HG03045 (cell line): Measurements from ENCODE around the gene TPM1.

Experiments used
- ATAC-seq: cut with Tn5 transposase; IDR thresholded peaks from one replicate; pipeline ENCODE4 v1.9.1; 2021; ENCODE audit warnings: mild to moderate bottlenecking, moderate library complexity; ENCODE audit not compliant: unreplicated experiment

Gene TPM1

DNA sequence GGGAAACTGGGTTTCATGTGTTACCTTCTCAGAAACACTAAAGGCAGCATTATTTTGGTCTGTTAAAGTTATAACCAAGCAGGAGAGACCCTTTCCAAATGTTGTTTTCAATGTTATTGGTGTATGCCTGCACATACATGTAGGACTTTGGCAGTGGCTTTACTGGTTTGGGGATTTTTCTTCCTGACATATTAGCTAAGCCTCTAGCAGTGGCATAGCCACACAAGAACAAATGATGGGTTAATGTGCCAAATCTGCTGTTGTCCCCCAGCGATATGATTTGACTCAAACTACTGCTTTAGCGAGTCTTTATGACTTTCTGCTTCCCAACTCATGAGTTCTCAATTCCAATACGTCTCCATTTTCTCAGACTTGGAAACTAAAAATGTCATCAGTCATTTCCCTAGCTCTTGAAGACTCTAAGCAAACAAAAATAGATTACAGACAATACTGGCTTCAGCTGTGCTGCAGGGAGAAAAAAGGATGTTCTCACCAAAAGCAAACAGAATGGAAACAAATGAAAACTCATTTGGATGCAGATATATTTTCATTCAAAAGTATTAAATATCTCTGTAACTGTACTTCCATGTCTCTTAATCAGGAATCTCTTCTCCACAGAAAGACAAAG lies 29.6 kb downstream of the TPM1 start:
- ATAC-seq = no peak

DNA sequence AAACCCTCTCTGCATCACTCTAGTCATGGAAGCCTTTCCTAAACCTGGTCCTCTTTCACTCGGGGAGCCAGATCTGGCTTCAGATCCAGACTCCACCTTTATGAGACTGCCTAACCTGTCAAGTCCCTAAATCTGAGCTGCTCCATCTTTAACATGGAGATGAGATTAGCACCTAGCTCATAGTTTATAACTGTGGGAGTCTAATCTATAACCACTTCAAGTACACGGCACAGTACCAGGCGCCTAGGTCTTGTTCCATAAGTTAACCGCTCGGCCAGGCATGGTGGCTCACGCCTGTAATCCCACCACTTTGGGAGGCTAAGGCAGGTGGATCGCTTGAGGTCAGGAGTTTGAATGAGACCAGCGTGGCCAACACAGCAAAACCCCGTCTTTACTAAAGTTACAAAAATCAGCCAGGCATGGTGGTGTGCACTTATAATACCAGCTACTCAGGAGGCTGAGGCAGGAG lies 30.3 kb downstream of the TPM1 start:
- no peak for ATAC-seq

DNA sequence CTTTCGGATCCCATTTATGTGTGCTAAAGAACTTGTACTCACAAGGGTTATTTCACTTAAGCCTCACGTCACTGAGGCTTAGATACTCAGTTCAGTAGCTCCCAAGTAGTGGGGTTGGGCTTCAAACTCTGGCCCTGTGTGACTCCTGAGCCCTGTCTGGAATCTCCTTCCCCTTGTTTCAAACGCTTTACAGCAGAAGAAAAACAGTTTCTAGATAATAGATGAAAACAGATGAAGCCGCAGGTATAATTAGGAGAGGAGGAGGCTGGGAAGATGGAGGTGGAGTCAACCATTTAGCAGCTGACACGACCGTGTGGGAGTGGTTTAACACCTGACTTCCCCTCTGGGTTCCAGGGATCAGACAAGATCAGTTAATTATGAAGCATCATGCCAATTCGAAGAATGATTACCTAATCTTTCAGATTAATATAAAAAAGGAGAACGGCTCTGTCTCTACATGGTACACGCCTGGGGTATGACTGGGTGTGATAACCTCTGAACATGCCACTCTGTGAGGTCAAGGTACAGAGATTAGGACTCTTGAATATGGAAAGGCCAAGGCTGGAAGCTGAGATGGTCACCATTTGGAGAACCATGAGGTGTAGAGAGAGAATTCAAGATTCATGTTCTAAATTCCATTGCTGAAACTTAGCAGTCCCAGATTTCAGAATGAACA lies 31.1 kb downstream of the TPM1 start:
- ATAC-seq = no peak

DNA sequence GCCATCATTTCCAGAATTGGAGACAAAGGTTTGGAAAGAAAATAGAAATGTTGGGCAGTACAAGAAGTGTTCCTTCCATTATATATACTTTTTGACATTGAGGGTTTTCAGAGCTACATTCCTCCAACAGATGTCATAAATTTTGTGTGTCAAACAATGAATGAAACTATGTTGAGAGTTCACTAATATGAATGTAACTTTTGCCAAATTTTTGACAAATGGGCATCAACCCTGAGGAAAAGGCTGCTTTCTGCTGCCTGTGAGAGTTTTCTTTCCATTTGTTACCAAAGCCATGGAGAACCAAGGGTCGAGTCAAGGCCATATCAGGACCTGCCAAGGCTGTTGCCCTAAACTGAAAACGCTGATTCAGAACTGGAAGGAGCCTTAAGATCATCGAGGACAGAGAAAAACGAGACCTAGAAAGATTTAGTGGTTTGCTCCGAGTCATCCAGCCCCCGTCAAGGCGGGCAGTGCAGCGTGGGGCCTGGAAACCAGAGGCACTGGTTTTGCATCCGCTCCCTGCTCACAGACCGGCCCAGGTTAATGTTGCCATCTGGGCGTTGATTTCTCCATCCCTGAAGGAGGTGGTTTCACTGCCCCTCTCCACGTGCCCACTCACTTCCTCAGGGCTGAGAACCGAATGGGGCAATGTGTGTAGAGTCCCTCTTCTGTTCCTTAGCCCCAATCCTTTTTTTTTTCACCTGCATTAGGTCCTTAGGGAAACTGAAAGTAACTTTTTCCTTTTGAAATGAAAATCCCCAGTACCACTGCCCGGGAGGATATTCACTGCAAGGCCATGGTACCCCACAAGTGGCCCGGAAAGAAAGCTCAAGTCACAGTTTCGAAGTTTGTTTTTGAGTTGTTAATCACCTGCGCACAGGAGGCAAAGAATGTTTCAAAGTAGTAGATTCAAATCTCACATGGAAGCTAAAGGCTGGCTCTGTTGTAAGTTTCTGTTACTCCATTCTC lies 32.8 kb downstream of the TPM1 start:
- no peak for ATAC-seq

DNA sequence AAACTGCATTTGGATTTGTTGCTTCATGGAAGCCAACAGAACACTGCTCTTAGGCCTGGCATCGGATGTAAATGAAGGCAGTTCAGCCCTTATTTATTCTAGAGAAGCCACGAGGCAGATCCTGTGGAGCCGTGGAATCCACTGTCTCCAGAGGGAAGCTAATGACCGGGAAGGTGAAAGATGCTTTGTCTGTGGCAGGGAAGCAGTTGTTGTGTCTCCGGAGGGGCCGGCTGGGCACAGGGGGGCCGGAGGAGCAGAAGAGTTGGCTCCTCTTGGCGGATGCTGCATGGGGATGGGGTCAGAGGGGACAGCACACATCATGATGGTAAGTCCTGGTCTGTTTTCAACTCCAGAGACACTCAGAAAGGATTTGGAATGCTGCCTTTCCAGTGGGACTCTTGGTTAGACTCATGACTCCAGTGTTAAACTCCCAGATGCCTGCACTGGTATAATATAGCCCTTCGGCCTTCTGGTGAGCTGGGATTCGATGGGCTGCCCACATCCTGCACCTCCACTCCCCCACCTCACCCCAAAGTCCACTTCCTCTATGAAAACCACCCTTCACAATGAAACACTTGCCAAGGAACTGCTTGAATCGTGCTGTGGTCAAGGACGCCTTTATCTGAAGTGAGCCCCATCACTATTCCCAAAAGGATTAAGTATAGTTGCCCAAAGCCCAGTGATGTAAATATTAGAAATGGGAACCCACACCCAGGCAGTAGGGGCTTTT lies 33.6 kb downstream of the TPM1 start:
- no peak for ATAC-seq

DNA sequence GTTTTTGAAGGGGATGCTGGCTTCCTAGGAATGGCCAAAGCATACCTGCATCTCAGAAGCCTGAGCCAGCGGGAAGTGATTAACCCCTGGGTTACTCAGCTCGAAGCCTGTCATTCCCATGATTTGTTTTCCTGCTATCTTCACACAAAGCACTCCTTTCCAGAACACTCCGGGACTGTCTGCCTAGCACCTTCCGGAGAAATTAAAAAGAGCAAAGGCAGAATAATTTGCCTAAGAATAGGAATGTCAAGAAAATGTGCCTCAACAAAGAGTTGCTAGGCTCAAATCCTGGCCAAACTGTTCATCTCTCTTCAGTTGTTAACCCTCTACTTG lies 34.1 kb downstream of the TPM1 start:
- ATAC-seq = no peak

DNA sequence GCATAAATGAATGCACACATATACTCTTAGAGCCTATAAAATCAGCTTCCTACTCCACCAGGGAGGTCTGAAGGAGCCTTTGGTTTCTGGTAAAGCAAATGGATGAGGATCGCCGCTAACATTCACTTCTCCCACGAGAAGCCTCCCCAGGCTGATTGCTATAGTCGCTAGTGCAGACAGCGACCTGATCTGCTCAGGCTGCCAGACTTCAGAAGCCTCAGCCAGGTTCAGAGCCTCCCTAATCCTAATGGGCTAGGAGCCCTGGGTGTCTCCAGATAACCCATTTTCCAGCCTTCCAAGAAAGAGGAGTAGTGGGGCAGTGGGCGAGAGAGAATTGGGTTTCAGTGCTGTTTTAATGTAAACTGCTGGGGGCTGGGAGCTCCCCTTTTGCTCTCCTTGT lies 35.4 kb downstream of the TPM1 start:
- no peak for ATAC-seq

DNA sequence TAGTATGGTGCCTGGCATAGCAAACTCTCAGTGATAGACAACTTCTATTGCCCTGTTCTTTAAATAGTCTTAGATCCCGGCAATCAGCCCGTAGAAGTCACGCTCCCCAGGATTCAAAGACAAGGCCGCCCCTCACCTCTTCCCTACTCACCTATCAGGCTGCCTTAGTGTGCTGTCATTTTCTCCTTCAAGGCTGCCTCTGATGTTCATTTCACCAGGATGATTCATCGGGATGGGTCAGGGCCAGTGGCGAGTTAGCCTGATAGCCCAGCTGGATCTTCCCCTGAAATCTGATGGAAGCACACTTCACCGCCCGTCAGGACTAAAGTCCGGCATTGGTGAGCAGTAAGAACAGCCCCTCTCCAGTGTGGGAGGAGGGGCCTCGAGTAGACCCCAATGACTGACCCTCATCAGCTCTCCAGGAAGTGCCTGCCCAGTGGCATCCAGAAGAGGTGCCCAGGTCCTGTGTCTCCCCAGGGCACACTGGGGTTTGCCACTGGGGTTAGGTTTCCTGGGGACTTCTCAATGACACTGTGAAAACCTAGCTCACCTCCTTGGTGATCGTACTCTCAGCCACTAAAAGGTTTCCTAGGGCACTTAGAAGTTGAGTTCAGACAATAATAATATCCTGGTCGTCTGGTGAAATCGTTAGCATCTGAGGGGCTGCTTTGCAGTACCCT lies 37.5 kb downstream of the TPM1 start:
- ATAC-seq = no peak

DNA sequence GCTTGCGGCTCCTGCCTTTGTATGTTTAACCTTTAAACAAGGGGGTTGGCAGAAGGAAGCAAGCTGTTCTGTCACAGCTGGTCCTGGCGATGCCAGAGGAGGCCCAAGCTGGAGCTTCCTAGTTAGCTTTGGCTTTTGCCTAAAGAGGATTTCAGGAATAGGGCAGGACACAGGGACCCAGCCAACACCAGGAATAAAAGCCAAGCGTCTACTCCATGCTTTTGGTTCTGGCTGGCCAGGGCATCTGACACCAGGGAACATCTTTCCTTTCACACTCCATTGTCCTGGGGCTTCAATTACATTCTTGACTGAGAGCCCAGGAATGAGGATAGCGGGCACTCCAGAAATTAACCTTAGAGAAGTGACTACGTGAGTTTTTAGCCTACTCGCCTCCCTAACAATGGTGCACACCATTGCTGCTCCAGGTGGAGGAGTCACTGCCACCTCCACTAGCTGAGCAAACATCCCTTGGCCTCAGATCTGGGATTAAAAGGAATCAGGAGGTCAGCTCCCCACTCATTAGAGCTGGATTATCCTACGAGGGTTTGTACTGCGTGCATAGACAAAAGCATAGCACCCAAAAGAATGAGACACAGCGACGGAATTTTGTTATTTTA lies 38.2 kb downstream of the TPM1 start:
- ATAC-seq = no peak

DNA sequence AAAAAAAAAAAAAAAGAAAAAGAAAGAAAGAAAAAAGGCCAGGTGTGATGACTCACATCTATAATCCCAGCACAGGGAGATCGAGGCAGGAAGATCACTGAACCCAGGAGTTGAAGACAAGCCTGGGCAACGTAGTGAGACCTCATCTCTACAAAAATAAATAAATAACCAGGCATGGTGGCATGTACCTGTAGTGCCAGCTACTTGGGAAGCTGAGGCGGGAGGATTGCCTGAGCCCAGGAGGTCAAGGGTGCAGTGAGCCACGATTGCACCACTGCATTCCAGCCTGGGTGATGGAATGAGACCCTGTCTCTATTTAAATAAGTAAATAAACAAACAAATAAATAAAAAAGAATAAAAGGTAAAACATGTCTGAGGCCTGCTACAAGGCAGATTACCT lies 39.8 kb downstream of the TPM1 start:
- ATAC-seq = no peak

DNA sequence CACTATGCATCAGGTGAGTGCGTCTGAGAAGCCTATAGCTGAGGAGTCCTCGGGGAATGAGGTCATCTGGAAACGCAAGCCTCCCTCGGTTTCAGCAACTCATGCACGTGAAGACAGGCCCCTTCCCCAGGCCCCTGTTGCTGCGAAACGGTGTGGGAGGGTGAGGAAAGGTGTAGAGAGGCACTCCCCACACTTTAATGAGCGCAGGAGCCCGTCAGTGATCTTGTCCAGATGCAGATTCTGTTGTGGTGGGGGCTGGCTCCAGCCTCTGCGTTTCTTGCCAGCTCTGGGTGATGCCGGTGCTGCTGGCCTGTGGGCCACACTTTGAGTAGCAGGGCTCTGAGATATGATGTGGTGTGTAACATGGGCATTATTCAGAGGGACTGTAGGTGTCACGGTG lies 40.5 kb downstream of the TPM1 start:
- no peak for ATAC-seq

DNA sequence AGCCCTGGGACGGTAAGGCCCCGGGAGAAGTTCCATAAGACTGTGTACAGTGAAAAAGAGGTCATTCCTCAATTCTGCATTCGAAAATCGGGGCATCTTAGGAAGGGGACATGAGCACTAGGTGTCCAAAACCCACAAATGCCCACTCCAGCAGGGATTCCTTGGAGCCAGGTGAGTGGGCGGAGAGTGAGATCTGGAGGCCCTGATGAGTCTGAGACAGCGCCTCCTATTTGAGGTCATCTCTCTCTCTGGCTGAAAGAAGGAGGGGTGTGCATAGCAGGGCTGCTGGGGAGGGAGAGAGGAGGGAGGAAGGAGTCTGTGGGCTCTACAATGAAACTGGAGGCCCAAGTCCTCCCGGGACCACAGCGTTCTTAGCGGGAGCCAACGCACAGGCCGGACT lies 41.0 kb downstream of the TPM1 start:
- no peak for ATAC-seq

DNA sequence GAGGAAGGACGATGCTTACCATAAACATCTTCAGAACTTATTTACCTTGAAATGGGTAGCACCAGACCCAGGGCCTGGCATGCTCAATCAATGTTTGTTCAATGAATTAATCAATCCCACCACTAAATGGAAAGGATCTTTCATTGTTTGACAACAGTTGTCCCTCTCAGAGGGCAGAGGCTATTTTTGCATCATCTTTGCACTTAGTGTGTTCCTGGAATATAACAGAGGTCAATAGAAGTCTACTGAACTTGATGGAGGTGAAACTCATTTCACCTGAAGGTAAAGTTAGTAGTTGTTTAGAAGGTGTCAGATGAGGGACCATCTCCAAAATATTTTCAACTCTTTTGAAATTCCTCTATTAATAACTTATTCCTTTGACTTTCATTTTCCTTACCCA lies 42.3 kb downstream of the TPM1 start:
- ATAC-seq = no peak

DNA sequence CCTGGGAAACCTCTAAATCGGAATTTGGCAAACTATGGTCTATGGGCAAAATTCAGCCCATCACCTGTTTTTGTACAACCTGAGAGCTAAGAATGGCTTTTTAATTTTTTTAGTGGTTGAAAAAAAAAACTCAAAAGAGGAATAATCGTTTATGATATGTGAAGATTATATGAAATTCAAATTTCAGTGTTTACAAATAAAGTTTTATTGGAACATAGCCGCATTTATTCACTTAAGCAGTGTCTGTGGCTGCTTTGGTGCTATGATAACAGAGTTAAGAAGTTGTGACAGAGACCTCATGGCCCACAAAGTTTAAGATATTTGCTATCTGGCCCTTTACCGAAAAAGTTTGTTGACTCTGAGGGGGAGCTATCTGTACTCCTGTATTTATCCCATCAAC lies 42.7 kb downstream of the TPM1 start:
- ATAC-seq = no peak

DNA sequence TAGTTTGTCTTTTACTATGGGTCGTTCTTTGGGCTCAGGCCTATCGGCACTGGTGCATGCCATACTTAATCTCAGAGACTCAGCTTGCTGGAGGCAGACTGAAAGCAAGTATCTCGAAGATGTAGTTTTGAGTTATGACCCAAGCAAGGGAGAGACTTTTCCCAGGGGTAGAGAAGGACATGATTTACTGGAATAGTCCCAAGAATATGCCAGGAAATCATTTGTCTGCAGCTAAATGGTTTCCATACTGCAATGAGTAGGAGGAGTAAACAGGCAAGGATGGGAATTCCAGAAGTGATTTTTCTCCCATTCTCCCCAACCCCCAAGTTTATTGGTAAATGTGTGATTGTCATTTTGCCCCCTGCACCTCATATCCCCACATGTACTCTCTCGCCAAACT lies 43.7 kb downstream of the TPM1 start:
- ATAC-seq = no peak

DNA sequence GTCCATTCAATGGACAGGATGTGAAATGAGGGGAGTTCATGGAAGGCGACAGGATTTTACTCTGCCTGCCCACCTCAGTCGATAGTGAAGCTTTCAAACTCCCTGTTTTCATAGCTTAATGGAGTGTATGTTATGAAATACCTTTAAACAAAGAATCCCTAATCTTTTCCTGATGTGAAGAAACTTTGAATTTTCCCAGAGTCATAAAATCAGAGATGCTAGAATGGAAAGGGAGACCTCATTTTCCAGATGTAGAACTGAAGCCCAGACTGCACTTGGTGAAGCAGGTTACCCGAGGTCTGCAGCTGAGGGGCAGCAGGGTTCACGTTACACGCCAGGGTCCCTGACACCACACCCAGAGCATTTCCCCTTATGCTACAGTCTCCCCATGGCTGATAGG lies 44.4 kb downstream of the TPM1 start:
- no peak for ATAC-seq

DNA sequence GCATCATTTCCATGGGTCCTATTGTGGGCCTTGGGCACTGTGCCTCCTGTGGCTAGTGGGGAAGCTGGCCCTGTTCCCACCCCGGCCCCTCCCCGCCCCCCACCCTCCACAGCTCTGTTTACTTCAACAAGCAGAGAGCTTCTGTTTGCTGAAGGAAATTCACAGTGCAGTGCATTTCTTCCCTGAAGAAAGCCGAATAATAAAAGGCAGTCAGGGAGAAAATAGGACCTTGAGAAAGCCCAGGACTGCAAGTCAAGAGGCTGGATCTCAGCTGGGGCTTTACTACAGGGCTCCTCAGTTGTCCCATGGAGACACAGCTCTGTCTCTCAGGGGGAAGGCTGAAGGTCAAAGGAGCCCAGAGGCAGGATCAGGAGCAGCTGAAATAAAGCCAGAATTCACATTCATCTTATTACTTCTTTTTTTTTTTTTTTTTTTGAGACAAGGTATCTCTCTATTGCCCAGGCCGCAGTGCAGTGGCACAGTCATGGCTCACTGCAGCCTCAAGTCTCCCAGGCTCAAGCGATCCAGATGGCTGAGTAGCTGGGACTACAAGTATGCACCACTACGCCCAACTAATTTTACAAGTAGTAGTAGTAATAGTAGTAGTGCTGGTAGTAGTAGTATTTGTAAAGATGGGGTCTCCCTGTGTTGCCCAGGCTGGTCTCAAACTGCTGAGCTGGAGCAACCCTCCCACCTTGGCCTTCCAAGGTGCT lies 46.1 kb downstream of the TPM1 start:
- ATAC-seq = no peak

DNA sequence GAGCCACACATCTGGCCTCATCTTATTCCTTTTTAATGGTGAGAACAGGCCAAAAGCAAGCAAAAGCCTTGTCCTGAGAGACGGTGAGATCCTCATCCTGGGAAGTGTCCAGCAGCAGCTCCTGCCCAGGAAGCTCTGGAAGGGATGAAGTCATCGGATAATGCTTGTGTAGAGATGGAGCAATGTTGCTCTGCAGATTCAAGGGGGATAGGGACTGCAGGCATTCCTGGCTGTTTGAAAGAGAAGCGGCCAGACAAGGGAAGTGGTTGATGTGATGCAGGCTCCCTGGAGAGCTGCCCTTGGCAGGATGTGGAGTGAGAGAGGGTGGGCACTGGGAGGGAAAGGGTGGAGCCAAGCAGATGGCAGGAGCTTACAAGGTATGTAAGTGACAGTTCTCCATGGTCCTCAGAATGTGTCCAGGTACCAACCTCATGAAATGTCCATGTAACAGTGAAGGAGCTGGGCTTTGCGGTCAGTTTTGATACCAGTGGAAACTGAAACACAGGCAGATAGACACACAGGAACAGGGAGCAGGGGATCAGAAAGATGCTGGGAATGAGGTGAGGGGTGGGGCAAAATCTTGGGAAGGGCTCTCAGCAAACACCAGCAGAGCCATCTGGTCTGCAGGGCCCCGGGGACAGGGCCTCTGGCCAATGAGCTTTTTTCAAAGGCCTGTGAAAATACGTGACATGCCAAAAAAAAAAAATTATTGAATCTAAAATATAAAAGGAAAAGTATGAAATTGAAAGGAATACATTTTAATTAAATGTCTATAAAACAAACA lies 46.9 kb downstream of the TPM1 start:
- no peak for ATAC-seq

DNA sequence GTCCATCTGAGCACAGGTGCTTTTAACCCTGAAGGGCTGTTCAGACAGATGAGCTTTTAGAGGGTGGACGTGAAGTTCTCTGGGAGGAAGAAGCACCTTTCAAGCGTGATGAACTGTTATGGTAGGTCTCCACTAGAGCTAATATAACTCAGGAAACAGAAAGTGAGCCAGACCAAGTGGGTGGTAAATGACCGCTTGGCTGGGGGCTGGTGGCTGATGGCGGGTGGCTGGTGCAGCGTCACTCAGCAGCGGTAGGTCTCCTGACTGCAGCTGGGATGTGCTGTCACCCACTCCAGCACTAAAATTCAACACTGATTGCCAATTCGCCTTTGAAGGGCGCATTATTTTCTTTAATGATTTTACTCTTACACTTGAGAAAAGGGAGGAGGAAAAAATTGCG lies 47.9 kb downstream of the TPM1 start:
- ATAC-seq = no peak
